GM06990 (cell line): ENCODE data around the gene FSTL1.
"Not testable (repeated sequence)": the region's sequence is repeated elsewhere in the genome, so short reads cannot be mapped to it uniquely, and the experiment has no call there.

Experiments
- DNase-seq: peaks from one replicate; pipeline ENCODE4 v3.0.0-alpha.2; 2011; ENCODE audit not compliant: insufficient read length; ENCODE audit errors: extremely low read depth
- H3K27me3 ChIP-seq: replicated peaks from 2 replicates; pipeline ENCODE4 v1.6.0; 2011; ENCODE audit warnings: low read length; ENCODE audit not compliant: control insufficient read depth, insufficient read depth
- H3K36me3 ChIP-seq: 2 replicates; pipeline ENCODE4 v1.5.1; 2011; ENCODE audit warnings: low read length; ENCODE audit not compliant: control insufficient read depth, insufficient read depth
- H3K4me3 ChIP-seq: replicated peaks from 2 replicates; pipeline ENCODE4 v1.5.1; 2011; ENCODE audit warnings: low read depth, mild to moderate bottlenecking, control low read depth, low read length
- CTCF ChIP-seq: IDR thresholded peaks from 2 replicates; pipeline ENCODE4 v1.5.1; 2011; ENCODE audit warnings: low read length, control low read depth, mild to moderate bottlenecking, inconsistent platforms; ENCODE audit not compliant: insufficient read depth, poor library complexity, severe bottlenecking

FSTL1 gene

GRCh38 chr3:120393243-120393642 lies 57.5 kb downstream of the FSTL1 start:
- Histone ChIP-seq H3K36me3 (no peaks in the 10 kb centered on the region), H3K27me3 (no peaks in the 10 kb centered on the region), H3K4me3 (no peak overlapping the region)
- DNase-seq, result no peak
- no peak for TF ChIP-seq CTCF

GRCh38 chr3:120382941-120383447 lies 67.8 kb downstream of the FSTL1 start:
- no peak for TF ChIP-seq CTCF
- Histone ChIP-seq H3K27me3 (no peaks in the 10 kb centered on the region), H3K4me3 (no peak overlapping the region), H3K36me3 (no peaks in the 10 kb centered on the region)
- DNase-seq, result no peak

DNA sequence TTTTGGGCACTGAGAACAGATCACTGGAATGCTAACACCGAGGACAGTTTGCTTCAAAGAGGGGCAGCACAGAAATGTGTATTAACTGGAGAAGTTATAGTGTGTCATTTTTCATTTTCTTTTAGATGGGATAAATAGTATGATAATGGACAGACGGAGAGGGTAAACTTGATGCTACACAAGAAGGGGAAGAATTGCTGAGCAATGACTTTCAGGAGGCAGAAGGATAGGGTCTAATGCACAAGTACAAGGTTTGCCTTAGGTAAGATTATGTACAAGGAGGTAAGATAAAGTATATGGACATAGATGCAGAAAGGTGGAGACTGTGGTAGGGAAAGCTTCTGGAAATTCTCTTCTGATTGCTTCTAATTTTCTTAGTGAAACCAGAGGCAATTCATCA lies 69.3 kb downstream of the FSTL1 start:
- DNase-seq, result no peak
- TF ChIP-seq CTCF, result no peak
- Histone ChIP-seq H3K36me3 (no peaks in the 10 kb centered on the region), H3K27me3 (no peaks in the 10 kb centered on the region), H3K4me3 (no peak overlapping the region)

- not testable (repeated sequence) for DNase-seq, H3K27me3 ChIP-seq, H3K4me3 ChIP-seq, H3K36me3 ChIP-seq
These were observed 72.8 kb downstream of the FSTL1 start for GRCh38 chr3:120377948-120378347.

GRCh38 chr3:120370463-120370862 lies 80.3 kb downstream of the FSTL1 start:
- Histone ChIP-seq H3K27me3 (no peaks in the 10 kb centered on the region), H3K36me3 (no peaks in the 10 kb centered on the region), H3K4me3 (no peak overlapping the region)
- no peak for TF ChIP-seq CTCF
- no peak for DNase-seq

DNA sequence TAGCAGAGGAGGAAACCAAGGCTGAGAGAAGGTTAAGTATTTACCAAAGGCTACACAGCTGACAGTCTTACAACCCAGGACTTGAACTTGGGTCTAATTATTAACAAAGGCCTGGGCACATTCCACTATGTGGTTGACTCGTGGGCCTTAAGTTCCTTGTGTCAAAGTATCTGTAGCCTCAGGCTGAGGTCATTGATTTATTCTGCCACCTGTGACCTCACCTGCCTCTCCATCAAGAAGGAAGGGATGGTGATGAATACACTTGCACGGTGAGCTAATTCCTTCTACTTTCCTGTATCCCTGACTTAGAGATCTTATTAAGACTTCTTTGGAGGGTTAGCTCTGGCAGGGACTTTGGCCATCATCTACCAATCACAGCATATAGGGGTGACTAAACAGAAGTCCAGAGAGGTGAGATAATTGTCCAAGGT lies 81.7 kb downstream of the FSTL1 start:
- Histone ChIP-seq H3K36me3 (no peaks in the 10 kb centered on the region), H3K4me3 (no peak overlapping the region), H3K27me3 (no peaks in the 10 kb centered on the region)
- no peak for TF ChIP-seq CTCF
- no peak for DNase-seq
